KBM-7 (cell line): ENCODE results near the gene AHR.

Experiments
- DNase-seq: peaks from one replicate; pipeline ENCODE4 v3.0.0-alpha.2; 2015
- in situ Hi-C: fragments of 300-500 bp; cut with MboI; formaldehyde crosslinking; loops from 2 replicates; pipeline ENCODE4 v1.14.3; 2020; ENCODE audit warnings: low sequenced_read_pairs, low pct_unique_long_range_greater_than_20kb, mixed read lengths

Gene AHR

GRCh38 chr7:17298102-17298839, at the start of gene AHR:
AHR (plus strand) TSS chr7:17298652; CDS start chr7:17299265, 613 bp downstream.
- peak; percentile 82 for DNase-seq
- in situ Hi-C loops, result no loop called here

GRCh38 chr7:17253885-17254284, 44.6 kb upstream of the AHR start:
- in situ Hi-C loops, result no loop called here
- DNase-seq, result no peak

GRCh38 chr7:17255926-17256325, 42.5 kb upstream of the AHR start:
- DNase-seq, result peak; percentile 39
- in situ Hi-C loops, result no loop called here

GRCh38 chr7:17256375-17256774, 42.1 kb upstream of the AHR start:
- in situ Hi-C loops, result no loop called here

GRCh38 chr7:17266565-17266964, 31.9 kb upstream of the AHR start:
- DNase-seq, result no peak
- in situ Hi-C loops, result no loop called here

More at GRCh38 chr7:17256375-17256774, 42.1 kb upstream of the AHR start:
- no peak for DNase-seq

GRCh38 chr7:17269341-17270221, 28.9 kb upstream of the AHR start:
- in situ Hi-C loops, result no loop called here
- peak; percentile 25 for DNase-seq

GRCh38 chr7:17274551-17275245, 23.8 kb upstream of the AHR start:
- in situ Hi-C loops, result no loop called here
- DNase-seq, result peak; percentile 85

- in situ Hi-C loops, result no loop called here
- DNase-seq, result no peak
These were observed 22.4 kb upstream of the AHR start for GRCh38 chr7:17275749-17276671.

- in situ Hi-C loops, result no loop called here
- no peak for DNase-seq
These were observed 19.4 kb upstream of the AHR start for GRCh38 chr7:17279061-17279460.

GRCh38 chr7:17289074-17289645, 9.3 kb upstream of the AHR start:
- in situ Hi-C loops, result no loop called here
- DNase-seq, result no peak

- in situ Hi-C loops, result no loop called here
- no peak for DNase-seq
These were observed 5.6 kb upstream of the AHR start for GRCh38 chr7:17292843-17293242.

- in situ Hi-C loops, result no loop called here
- DNase-seq, result no peak
These were observed 5.0 kb upstream of the AHR start for GRCh38 chr7:17293481-17293880.

GRCh38 chr7:17297243-17297642, 1.2 kb upstream of the AHR start:
- no peak for DNase-seq
- in situ Hi-C loops, result no loop called here

GRCh38 chr7:17298840-17299482, 509 bp downstream of the AHR start:
- peak; percentile 52 for DNase-seq
- in situ Hi-C loops, result no loop called here

GRCh38 chr7:17299483-17299991, 1.1 kb downstream of the AHR start:
- DNase-seq, result peak; percentile 57
- in situ Hi-C loops, result no loop called here

GRCh38 chr7:17300012-17300411, 1.6 kb downstream of the AHR start:
- in situ Hi-C loops, result no loop called here
- no peak for DNase-seq

GRCh38 chr7:17300437-17300836, 2.0 kb downstream of the AHR start:
- in situ Hi-C loops, result no loop called here
- DNase-seq, result no peak
